ENCODE data around the gene TRIM47.

GRCh38 chr17:75847614-75848522, 30.5 kb downstream of the TRIM47 start:
- TF ChIP-seq FOXM1 (IDR thresholded peaks at IDR 0.05; ENCODE audit: borderline replicate concordance, low read depth) (no peak), RAD21 (IDR thresholded peaks at IDR 0.05; ENCODE audit: low read depth) (no peak), EP300 (IDR thresholded peaks at IDR 0.05; ENCODE audit: borderline replicate concordance) (no peak), TAF1 (IDR thresholded peaks at IDR 0.05; ENCODE audit: low read depth) (no peak), TEAD4 (IDR thresholded peaks at IDR 0.05) (no peak), REST (IDR thresholded peaks at IDR 0.05; ENCODE audit: low read depth) (no peak), EGR1 (IDR thresholded peaks at IDR 0.05) (no peak), CREB1 (IDR thresholded peaks at IDR 0.05; ENCODE audit: low read depth) (no peak), CEBPB (IDR thresholded peaks at IDR 0.05) (no peak), TCF12 (IDR thresholded peaks at IDR 0.05; ENCODE audit: low read depth) (no peak), NFIC (IDR thresholded peaks at IDR 0.05) (no peak)
- TF ChIP-seq, protein P1, sequence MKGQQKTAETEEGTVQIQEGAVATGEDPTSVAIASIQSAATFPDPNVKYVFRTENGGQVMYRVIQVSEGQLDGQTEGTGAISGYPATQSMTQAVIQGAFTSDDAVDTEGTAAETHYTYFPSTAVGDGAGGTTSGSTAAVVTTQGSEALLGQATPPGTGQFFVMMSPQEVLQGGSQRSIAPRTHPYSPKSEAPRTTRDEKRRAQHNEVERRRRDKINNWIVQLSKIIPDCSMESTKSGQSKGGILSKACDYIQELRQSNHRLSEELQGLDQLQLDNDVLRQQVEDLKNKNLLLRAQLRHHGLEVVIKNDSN (IDR thresholded peaks at IDR 0.05): no peak

Measured in Ishikawa (cell line).